SU-DHL-6 (cell line): ENCODE measurements around the gene CLPTM1L.

ENCODE experiments used
- H2AFZ ChIP-seq: fragments of 200-600 bp; sonication (generic); 2 replicates; pipeline ENCODE4 v1.6.1; 2014; ENCODE audit warnings: low read depth, mild to moderate bottlenecking, moderate library complexity, mixed read lengths, antibody characterized with exemption, low read length; ENCODE audit not compliant: severe bottlenecking
- H3F3A ChIP-seq: fragments of 200-600 bp; shearing (Covaris generic); 2 replicates; pipeline ENCODE4 v1.6.0; 2016; ENCODE audit warnings: antibody characterized with exemption, mild to moderate bottlenecking; ENCODE audit not compliant: insufficient read depth
- H3K27ac ChIP-seq: fragments of 200-600 bp; sonication (generic); 2 replicates; pipeline ENCODE4 v1.5.1; 2016; ENCODE audit warnings: low read depth, mild to moderate bottlenecking, low read length, moderate library complexity, mixed read lengths
- H3K27me3 ChIP-seq: fragments of 200-600 bp; sonication (generic), shearing (Covaris generic); 2 replicates; pipeline ENCODE4 v1.6.0; 2014; ENCODE audit warnings: mild to moderate bottlenecking, low read length
- H3K36me3 ChIP-seq: fragments of 200-600 bp; sonication (generic); 2 replicates; pipeline ENCODE4 v1.6.1; 2014; ENCODE audit warnings: mild to moderate bottlenecking, low read length, mixed read lengths
- H3K4me2 ChIP-seq: fragments of 300-600, 200-600 bp; shearing (Covaris generic), sonication (generic); 2 replicates; pipeline ENCODE4 v1.6.0; 2014; ENCODE audit warnings: low read length, low read depth, mild to moderate bottlenecking; ENCODE audit not compliant: poor library complexity, severe bottlenecking
- H3K4me3 ChIP-seq: fragments of 200-600 bp; sonication (generic); 2 replicates; pipeline ENCODE4 v1.5.1; 2014; ENCODE audit warnings: antibody characterized with exemption, low read length, mild to moderate bottlenecking, mixed read lengths; ENCODE audit not compliant: insufficient read depth, poor library complexity, severe bottlenecking
- H3K79me2 ChIP-seq: fragments of 200-600 bp; sonication (generic); 2 replicates; pipeline ENCODE4 v1.6.1; 2014; ENCODE audit warnings: mild to moderate bottlenecking, low read length, moderate library complexity; ENCODE audit not compliant: insufficient read depth
- H3K9ac ChIP-seq: fragments of 200-600 bp; sonication (generic); 2 replicates; pipeline ENCODE4 v1.7.0; 2014; ENCODE audit warnings: mild to moderate bottlenecking, low read length
- H3K9me2 ChIP-seq: fragments of 200-600 bp; sonication (generic); replicated peaks from 2 replicates; pipeline ENCODE4 v1.6.1; 2014; ENCODE audit warnings: low read length; ENCODE audit not compliant: insufficient read depth
- H3K9me3 ChIP-seq: fragments of 200-600 bp; sonication (generic); 2 replicates; pipeline ENCODE4 v1.6.1; 2014; ENCODE audit warnings: low read length, mixed read lengths; ENCODE audit not compliant: insufficient read depth
- H4K20me1 ChIP-seq: fragments of 200-600 bp; sonication (generic); 2 replicates; pipeline ENCODE4 v1.6.1; 2014; ENCODE audit warnings: low read depth, mild to moderate bottlenecking, antibody characterized with exemption, low read length, moderate library complexity, mixed read lengths
- EZH2phosphoT487 ChIP-seq: fragments of 200-600 bp; sonication (generic), shearing (Covaris generic); conservative IDR thresholded peaks from 2 replicates; pipeline ENCODE4 v1.6.1; 2018; ENCODE audit warnings: mild to moderate bottlenecking, antibody characterized with exemption, low read length, moderate library complexity, mixed read lengths
- TF ChIP-seq, protein P1 (sequence below): fragments of 200-600 bp; sonication (generic); IDR thresholded peaks from one replicate; pipeline ENCODE4 v1.5.1; 2017; ENCODE audit warnings: antibody characterized with exemption, mild to moderate bottlenecking, low read length, moderate library complexity; ENCODE audit not compliant: insufficient read depth, poor library complexity, severe bottlenecking

CLPTM1L gene

DNA sequence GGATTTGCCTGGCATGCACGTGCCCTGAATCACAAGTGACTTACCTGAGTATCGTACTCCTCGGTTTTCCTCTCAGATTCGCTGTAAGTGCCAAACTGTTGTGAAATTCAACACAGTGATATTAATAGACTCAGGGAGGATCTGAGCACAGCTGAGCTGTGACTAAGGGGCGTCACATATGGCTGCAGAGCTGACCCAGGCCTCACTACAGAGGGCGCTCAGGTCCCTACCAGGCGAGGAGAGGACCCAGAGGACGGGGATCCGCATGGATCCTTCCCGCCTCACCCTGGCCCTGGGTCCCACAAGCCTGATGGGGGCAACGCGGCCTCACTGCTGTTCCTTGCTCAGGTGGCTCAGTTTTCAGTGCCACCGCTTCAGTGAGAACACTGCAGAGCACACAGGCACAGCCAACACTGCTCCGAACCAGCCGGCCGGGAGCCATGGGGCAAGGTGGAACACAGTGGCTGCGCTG is 20.1 kb downstream of the CLPTM1L start:
- no peaks in the 10 kb centered on the region for H3K9me3 ChIP-seq
- no peaks in the 10 kb centered on the region for H3K9me2 ChIP-seq
- peaks cover 8% of the 10 kb centered on the region; the same call in 1 of the 2 replicates for H4K20me1 ChIP-seq
- H3K27me3 ChIP-seq = no peaks in the 10 kb centered on the region
- TF ChIP-seq, protein P1, sequence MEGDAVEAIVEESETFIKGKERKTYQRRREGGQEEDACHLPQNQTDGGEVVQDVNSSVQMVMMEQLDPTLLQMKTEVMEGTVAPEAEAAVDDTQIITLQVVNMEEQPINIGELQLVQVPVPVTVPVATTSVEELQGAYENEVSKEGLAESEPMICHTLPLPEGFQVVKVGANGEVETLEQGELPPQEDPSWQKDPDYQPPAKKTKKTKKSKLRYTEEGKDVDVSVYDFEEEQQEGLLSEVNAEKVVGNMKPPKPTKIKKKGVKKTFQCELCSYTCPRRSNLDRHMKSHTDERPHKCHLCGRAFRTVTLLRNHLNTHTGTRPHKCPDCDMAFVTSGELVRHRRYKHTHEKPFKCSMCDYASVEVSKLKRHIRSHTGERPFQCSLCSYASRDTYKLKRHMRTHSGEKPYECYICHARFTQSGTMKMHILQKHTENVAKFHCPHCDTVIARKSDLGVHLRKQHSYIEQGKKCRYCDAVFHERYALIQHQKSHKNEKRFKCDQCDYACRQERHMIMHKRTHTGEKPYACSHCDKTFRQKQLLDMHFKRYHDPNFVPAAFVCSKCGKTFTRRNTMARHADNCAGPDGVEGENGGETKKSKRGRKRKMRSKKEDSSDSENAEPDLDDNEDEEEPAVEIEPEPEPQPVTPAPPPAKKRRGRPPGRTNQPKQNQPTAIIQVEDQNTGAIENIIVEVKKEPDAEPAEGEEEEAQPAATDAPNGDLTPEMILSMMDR = no peak
- no peak for TF ChIP-seq EZH2phosphoT487
- H3K79me2 ChIP-seq = peaks cover 13% of the 10 kb centered on the region
- no peak overlapping the region for H3K4me2 ChIP-seq
- no peak overlapping the region for H2AFZ ChIP-seq
- no peak overlapping the region for H3K9ac ChIP-seq
- H3F3A ChIP-seq = no peaks in the 10 kb centered on the region; the same call in 1 of the 2 replicates
- peaks cover 13% of the 10 kb centered on the region; the same call in 1 of the 2 replicates for H3K36me3 ChIP-seq
- H3K4me3 ChIP-seq = no peak overlapping the region
- H3K27ac ChIP-seq = no peak overlapping the region

DNA sequence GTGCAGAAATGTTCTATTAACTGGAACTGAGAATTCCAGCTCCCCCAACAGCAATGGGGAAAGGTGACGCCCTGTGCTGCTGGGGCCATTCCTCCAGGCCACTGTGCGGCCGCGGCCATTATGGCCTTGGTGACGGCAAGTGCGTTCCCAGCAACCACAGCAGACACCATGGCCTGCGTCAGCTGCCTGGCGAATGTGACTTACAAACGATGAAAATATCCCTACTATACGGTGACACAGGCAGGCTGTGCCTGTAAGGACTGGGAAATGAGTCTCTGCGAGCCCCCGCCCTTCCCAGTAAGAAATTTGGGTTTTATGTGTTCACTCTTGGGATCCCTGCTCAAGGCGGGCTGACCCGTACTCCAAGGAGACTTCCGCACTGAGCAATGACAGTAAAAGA is 20.6 kb downstream of the CLPTM1L start:
- Histone ChIP-seq H4K20me1 (peaks cover 8% of the 10 kb centered on the region; the same call in 1 of the 2 replicates), H2AFZ (no peak overlapping the region), H3K36me3 (peaks cover 13% of the 10 kb centered on the region; the same call in 1 of the 2 replicates), H3K9me2 (no peaks in the 10 kb centered on the region), H3K4me2 (no peak overlapping the region), H3K27ac (no peak overlapping the region), H3K27me3 (no peaks in the 10 kb centered on the region), H3K9ac (no peak overlapping the region), H3K4me3 (no peak overlapping the region), H3K79me2 (peaks cover 12% of the 10 kb centered on the region), H3F3A (no peaks in the 10 kb centered on the region; the same call in 1 of the 2 replicates), H3K9me3 (no peaks in the 10 kb centered on the region)
- TF ChIP-seq, protein P1 = no peak
- TF ChIP-seq EZH2phosphoT487 = no peak

DNA sequence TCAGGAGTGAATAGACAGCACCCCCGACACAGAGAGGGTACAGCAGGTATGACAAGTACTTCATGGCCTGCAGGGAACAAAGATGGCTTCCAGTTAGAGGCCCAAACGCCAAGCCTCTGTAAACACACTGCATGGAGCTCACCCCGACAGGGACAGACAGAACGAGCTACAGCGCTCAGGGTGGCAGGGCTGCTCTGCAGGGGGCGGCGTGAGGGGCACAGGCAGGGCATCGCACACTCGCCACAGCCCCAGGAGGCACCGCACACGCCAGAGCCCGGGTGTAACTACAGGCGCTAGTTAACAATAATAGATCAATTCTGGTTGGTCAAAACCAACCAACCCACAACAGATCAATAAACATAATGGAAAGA is 21.1 kb downstream of the CLPTM1L start:
- peaks cover 13% of the 10 kb centered on the region; the same call in 1 of the 2 replicates for H3K36me3 ChIP-seq
- peaks cover 5% of the 10 kb centered on the region; the same call in 1 of the 2 replicates for H4K20me1 ChIP-seq

More for the DNA sequence above, 21.1 kb downstream of the CLPTM1L start:
- no peak overlapping the region for H3K4me3 ChIP-seq
- H3K4me2 ChIP-seq = no peak overlapping the region
- H3K27ac ChIP-seq = no peak overlapping the region
- no peaks in the 10 kb centered on the region; the same call in 1 of the 2 replicates for H3F3A ChIP-seq
- H3K9me2 ChIP-seq = no peaks in the 10 kb centered on the region
- H3K9me3 ChIP-seq = no peaks in the 10 kb centered on the region
- H3K9ac ChIP-seq = no peak overlapping the region
- H2AFZ ChIP-seq = no peak overlapping the region
- peaks cover 7% of the 10 kb centered on the region for H3K79me2 ChIP-seq
- TF ChIP-seq EZH2phosphoT487 = no peak
- TF ChIP-seq, protein P1 = no peak
- no peaks in the 10 kb centered on the region for H3K27me3 ChIP-seq
